K562 (cell line): ENCODE data around the gene TBX1. TPM values are rescaled to one million over a fixed set of nuclear protein-coding genes. Genes with fewer than 3 reads are reported as not detected.

ENCODE experiments used
- CBFB ChIP-seq: sonication (generic); formaldehyde crosslinking; IDR thresholded peaks from 2 replicates; pipeline ENCODE4 v1.4.0; 2020; ENCODE audit warnings: mild to moderate bottlenecking, missing genetic modification reagents
- CREB1 ChIP-seq, 2 experiments: sonication (generic) in 1 of 2; formaldehyde crosslinking in 1 of 2; IDR thresholded peaks; 2 replicates each; pipeline versions ENCODE4 v1.6.1 to v1.8.0; 2012 to 2022; ENCODE audit warnings: inconsistent platforms in 1 of 2, mild to moderate bottlenecking in 1 of 2, missing genetic modification reagents in 1 of 2, moderate library complexity in 1 of 2
- GATAD2A ChIP-seq: fragments of 450-650 bp; IDR thresholded peaks from 2 replicates; pipeline ENCODE4 v1.6.1; 2017
- HMG20B ChIP-seq: fragments of 250-450 bp; sonication (Bioruptor Pico); IDR thresholded peaks from 2 replicates; pipeline ENCODE4 v1.5.0; 2021; ENCODE audit warnings: mild to moderate bottlenecking
- IRF1 ChIP-seq: sonication (generic); formaldehyde crosslinking; IDR thresholded peaks from 2 replicates; pipeline ENCODE4 v1.8.0; 2022; ENCODE audit warnings: missing genetic modification reagents, mild to moderate bottlenecking, borderline replicate concordance
- JUN ChIP-seq, 2 experiments: sonication (generic) in 1 of 2; formaldehyde crosslinking in 1 of 2; IDR thresholded peaks; 2 replicates each; pipeline versions ENCODE4 v1.6.1 to v1.8.0; 2012 to 2022; ENCODE audit warnings: borderline replicate concordance in 2 of 2, mild to moderate bottlenecking in 2 of 2, improper control_type of control experiment in 1 of 2, low read depth in 1 of 2, low read length in 1 of 2, missing genetic modification reagents in 1 of 2
- KAT8 ChIP-seq: fragments of 450-650 bp; IDR thresholded peaks from 2 replicates; pipeline ENCODE4 v1.6.1; 2016; ENCODE audit warnings: low read depth, mild to moderate bottlenecking
- MIER1 ChIP-seq: fragments of 450-650 bp; IDR thresholded peaks from 2 replicates; pipeline ENCODE4 v1.6.1; 2016; ENCODE audit warnings: antibody characterized with exemption, mild to moderate bottlenecking, low read depth
- NFE2L1 ChIP-seq: fragments of 450-650 bp; IDR thresholded peaks from 2 replicates; pipeline ENCODE4 v1.6.1; 2016; ENCODE audit warnings: missing genetic modification characterization, low read depth, mild to moderate bottlenecking, missing compliant biosample characterization, moderate library complexity, borderline replicate concordance
- PHB2 ChIP-seq: fragments of 450-650 bp; IDR thresholded peaks from 2 replicates; pipeline ENCODE4 v1.6.1; 2017; ENCODE audit warnings: low read depth
- POU5F1 ChIP-seq: fragments of 150-350 bp; IDR thresholded peaks from 2 replicates; pipeline ENCODE4 v1.6.1; 2014; ENCODE audit warnings: borderline replicate concordance, low read length, low read depth, mild to moderate bottlenecking; ENCODE audit not compliant: partially characterized antibody
- SFPQ ChIP-seq: fragments of 200-400 bp; formaldehyde crosslinking; IDR thresholded peaks from 2 replicates; pipeline ENCODE4 v1.6.1; 2017; ENCODE audit warnings: mild to moderate bottlenecking, low read depth, low read length, moderate library complexity
- SPI1 ChIP-seq: IDR thresholded peaks from 2 replicates; pipeline ENCODE4 v1.6.1; 2011; ENCODE audit warnings: low read depth, low read length, control low read depth, borderline replicate concordance
- TCF15 ChIP-seq: fragments of 250-450 bp; sonication (Bioruptor Pico); IDR thresholded peaks from 2 replicates; pipeline ENCODE4 v1.8.0; 2022; ENCODE audit warnings: moderate library complexity, mild to moderate bottlenecking, inconsistent platforms
- UBTF ChIP-seq, 2 experiments: IDR thresholded peaks; 2 replicates each; pipeline ENCODE4 v1.6.1; 2012; ENCODE audit warnings: improper control_type of control experiment in 2 of 2, low read depth in 2 of 2, low read length in 2 of 2, borderline replicate concordance in 1 of 2
- XRCC4 ChIP-seq: IDR thresholded peaks from one replicate; pipeline ENCODE4 v1.6.1; 2011; ENCODE audit not compliant: insufficient read depth, insufficient read length; ENCODE audit errors: extremely low read depth
- ZNF766 ChIP-seq: fragments of 200-800 bp; sonication (Bioruptor generic); conservative IDR thresholded peaks from 2 replicates; pipeline ENCODE4 v1.6.1; 2016; ENCODE audit warnings: missing genetic modification characterization, missing compliant biosample characterization
- polyA plus RNA-seq, 8 experiments: library from polyadenylated mRNA; depleted of rRNA in 4 of 8; stranded (reverse) in 5 of 8; unstranded in 3 of 8; fragments of >200 nt; fragmentation: Nextera tagmentation in 2 of 8; fragmentation: Illumina TruSeq in 1 of 8; extraction: Ambion mirVana in 2 of 8; extraction: Trizol in 1 of 8; gene quantifications; 2 replicates each; pipeline versions ENCODE4 v1.2.1 to v1.2.3, GENCODE V29; 2011 to 2014; ENCODE audit warnings: inconsistent platforms in 1 of 8, missing spikeins in 1 of 8
- total RNA-seq, 7 experiments: library from RNA; depleted of rRNA in 6 of 7; stranded (reverse); fragments of >200 nt in 6 of 7; fragmentation: Illumina TruSeq in 2 of 7; extraction: Trizol in 2 of 7; gene quantifications; 2 replicates each; pipeline versions ENCODE4 v1.2.1 to v1.2.3, GENCODE V29; 2011 to 2021; ENCODE audit warnings: low replicate concordance in 1 of 7
- TF ChIP-seq, protein P1 (sequence below): sonication (generic); formaldehyde crosslinking; IDR thresholded peaks from 2 replicates; pipeline ENCODE4 v1.8.0; 2023; ENCODE audit warnings: mild to moderate bottlenecking, missing genetic modification reagents

TBX1 gene
- total and polyA plus RNA-seq, 9 of the 15 experiments (the other 6 are each of a cell fraction or from before 2014, with no cell fraction given): 0.07 to 35.0 (median 3.9) TPM

DNA sequence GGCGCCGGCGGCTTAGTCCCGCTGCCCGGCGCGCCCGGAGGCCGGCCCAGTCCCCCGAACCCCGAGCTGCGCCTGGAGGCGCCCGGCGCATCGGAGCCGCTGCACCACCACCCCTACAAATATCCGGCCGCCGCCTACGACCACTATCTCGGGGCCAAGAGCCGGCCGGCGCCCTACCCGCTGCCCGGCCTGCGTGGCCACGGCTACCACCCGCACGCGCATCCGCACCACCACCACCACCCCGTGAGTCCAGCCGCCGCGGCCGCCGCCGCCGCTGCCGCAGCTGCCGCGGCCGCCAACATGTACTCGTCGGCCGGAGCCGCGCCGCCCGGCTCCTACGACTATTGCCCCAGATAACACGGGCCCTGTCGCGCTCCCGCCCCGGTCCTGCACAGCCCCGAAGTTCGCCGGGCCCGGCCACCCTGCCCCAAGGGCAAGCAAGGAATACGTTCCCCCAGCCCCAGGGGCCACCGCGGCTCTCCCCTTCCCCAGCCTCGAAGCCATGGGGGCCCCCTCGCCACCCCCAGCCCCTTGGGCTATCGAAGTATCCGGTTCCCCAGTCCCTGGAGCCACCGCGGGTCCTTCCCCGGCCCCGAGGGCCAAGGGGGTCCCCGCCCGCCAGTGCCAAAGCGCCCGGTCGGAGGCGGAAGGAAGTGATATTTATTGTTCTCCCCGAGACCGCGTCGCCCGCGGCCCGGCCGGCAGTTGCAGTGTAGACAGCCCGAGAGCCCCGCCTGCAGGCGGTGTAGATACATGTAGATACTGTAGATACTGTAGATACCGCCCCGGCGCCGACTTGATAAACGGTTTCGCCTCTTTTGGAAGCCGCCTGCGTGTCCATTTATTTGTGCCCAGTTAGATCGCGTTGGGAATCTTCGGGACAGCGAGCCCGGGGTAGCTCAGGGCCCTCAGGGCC lies 6.2 kb downstream of the TBX1 start (continued):
- TF ChIP-seq HMG20B (CRISPR knock-in tag) (no peak), KAT8 (no peak), SFPQ (no peak), JUN (IDR thresholded peaks at IDR 0.05; ENCODE audit: borderline replicate concordance, low read depth, low read length) (no peak), JUN (CRISPR knock-in tag; IDR thresholded peaks at IDR 0.05; ENCODE audit: borderline replicate concordance) (no peak), UBTF (IDR thresholded peaks at IDR 0.05; ENCODE audit: borderline replicate concordance in 1 of 2, low read depth in 2 of 2, low read length in 2 of 2) (peak; percentile 74 to 94; a peak in 3 of 4 replicates), CREB1 (IDR thresholded peaks at IDR 0.05) (no peak), CREB1 (CRISPR knock-in tag; IDR thresholded peaks at IDR 0.05) (no peak), MIER1 (no peak), ZNF766 (CRISPR knock-in tag) (no peak), PHB2 (no peak), GATAD2A (0 out of 2 replicates have a peak, but pooled peaks have one; percentile 10), NFE2L1 (no peak), CBFB (CRISPR knock-in tag) (no peak), POU5F1 (no peak), SPI1 (peak; percentile 49; the same call in 1 of the 2 replicates), IRF1 (CRISPR knock-in tag) (no peak), TCF15 (CRISPR knock-in tag) (no peak), XRCC4 (no peak)
- TF ChIP-seq, protein P1, sequence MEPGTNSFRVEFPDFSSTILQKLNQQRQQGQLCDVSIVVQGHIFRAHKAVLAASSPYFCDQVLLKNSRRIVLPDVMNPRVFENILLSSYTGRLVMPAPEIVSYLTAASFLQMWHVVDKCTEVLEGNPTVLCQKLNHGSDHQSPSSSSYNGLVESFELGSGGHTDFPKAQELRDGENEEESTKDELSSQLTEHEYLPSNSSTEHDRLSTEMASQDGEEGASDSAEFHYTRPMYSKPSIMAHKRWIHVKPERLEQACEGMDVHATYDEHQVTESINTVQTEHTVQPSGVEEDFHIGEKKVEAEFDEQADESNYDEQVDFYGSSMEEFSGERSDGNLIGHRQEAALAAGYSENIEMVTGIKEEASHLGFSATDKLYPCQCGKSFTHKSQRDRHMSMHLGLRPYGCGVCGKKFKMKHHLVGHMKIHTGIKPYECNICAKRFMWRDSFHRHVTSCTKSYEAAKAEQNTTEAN (CRISPR knock-in tag): no peak
